ENCODE data around the gene TFAP2A.

DNA sequence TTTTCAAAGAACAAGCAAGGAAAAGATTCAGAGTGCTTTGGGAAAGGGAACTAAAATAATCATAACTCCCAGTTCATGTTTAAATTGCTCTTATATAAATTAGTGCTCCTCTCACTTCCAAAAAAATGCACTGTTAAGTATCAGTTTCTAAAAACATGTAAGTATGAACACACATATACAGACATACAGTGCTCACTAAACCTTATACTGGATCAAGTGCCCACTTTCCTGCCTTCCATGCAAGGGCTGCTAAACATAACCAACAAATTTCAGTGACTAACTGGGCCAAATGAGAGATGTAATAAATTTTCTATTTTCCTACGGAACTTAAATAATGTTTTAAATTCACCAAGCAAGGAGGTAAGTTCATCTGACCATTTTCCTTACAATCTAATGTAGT is 6.4 kb downstream of the TFAP2A start:
- TF ChIP-seq ZNF207 (IDR thresholded peaks at IDR 0.05; ENCODE audit: borderline replicate concordance), result no peak
- no peak for TF ChIP-seq ZNF217 (IDR thresholded peaks at IDR 0.05)
- no peak for TF ChIP-seq CREB1 (IDR thresholded peaks at IDR 0.05; ENCODE audit: low read depth)
- no peak for TF ChIP-seq FOXM1 (IDR thresholded peaks at IDR 0.05; ENCODE audit: low read depth, low read length)
- TF ChIP-seq EZH2 (IDR thresholded peaks at IDR 0.05; ENCODE audit: borderline replicate concordance, control insufficient read depth, low read depth, low read length), result no peak
- TF ChIP-seq HDAC2 (IDR thresholded peaks at IDR 0.05), result no peak
- TF ChIP-seq SUZ12 (IDR thresholded peaks at IDR 0.05; ENCODE audit: unreplicated experiment), result no peak
- TF ChIP-seq CEBPB (IDR thresholded peaks at IDR 0.05; ENCODE audit: borderline replicate concordance in 1 of 2, low read depth in 2 of 2, low read length in 2 of 2), result no peak
- TF ChIP-seq, protein P1, sequence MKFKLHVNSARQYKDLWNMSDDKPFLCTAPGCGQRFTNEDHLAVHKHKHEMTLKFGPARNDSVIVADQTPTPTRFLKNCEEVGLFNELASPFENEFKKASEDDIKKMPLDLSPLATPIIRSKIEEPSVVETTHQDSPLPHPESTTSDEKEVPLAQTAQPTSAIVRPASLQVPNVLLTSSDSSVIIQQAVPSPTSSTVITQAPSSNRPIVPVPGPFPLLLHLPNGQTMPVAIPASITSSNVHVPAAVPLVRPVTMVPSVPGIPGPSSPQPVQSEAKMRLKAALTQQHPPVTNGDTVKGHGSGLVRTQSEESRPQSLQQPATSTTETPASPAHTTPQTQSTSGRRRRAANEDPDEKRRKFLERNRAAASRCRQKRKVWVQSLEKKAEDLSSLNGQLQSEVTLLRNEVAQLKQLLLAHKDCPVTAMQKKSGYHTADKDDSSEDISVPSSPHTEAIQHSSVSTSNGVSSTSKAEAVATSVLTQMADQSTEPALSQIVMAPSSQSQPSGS (IDR thresholded peaks at IDR 0.05; ENCODE audit: low read length), result no peak
- TF ChIP-seq IKZF2 (IDR thresholded peaks at IDR 0.05), result no peak
